HepG2 (cell line): ENCODE measurements around the gene NUDT15. TPM values are rescaled to one million over a fixed set of nuclear protein-coding genes. Genes with fewer than 3 reads are reported as not detected.
A peak's percentile ranks its signal among the peaks of the same experiment; 100 is the strongest.

Experiments used
- AFF4 ChIP-seq: sonication (generic); formaldehyde crosslinking; IDR thresholded peaks from 2 replicates; pipeline ENCODE4 v1.4.0; 2020; ENCODE audit warnings: missing genetic modification reagents
- DMAP1 ChIP-seq: IDR thresholded peaks from 2 replicates; pipeline ENCODE4 v1.6.1; 2016
- FOXO1 ChIP-seq: sonication (generic); formaldehyde crosslinking; IDR thresholded peaks from 2 replicates; pipeline ENCODE4 v1.4.0; 2020; ENCODE audit warnings: missing genetic modification reagents
- GATA4 ChIP-seq: sonication (generic); IDR thresholded peaks from 2 replicates; pipeline ENCODE4 v1.6.1; 2016; ENCODE audit warnings: antibody characterized with exemption, low read depth, borderline replicate concordance
- HDAC1 ChIP-seq: sonication (generic); formaldehyde crosslinking; IDR thresholded peaks from 2 replicates; pipeline ENCODE4 v1.5.1; 2020; ENCODE audit warnings: mild to moderate bottlenecking, missing genetic modification reagents
- HMGA1 ChIP-seq: sonication (generic); formaldehyde crosslinking; conservative IDR thresholded peaks from 2 replicates; pipeline ENCODE4 v1.4.0; 2020; ENCODE audit warnings: missing genetic modification reagents
- IRX3 ChIP-seq: sonication (generic); formaldehyde crosslinking; IDR thresholded peaks from 2 replicates; pipeline ENCODE4 v1.8.1; 2023; ENCODE audit warnings: mild to moderate bottlenecking, low read depth, missing genetic modification reagents, borderline replicate concordance
- KLF16 ChIP-seq, 2 experiments: sonication (generic) in 1 of 2; formaldehyde crosslinking in 1 of 2; IDR thresholded peaks; 2 replicates each; pipeline versions ENCODE4 v1.6.1 to v1.8.0; 2016 to 2023; ENCODE audit warnings: missing genetic modification reagents in 2 of 2, missing compliant biosample characterization in 1 of 2
- MTF2 ChIP-seq: sonication (generic); formaldehyde crosslinking; IDR thresholded peaks from 2 replicates; pipeline ENCODE4 v1.5.0; 2020; ENCODE audit warnings: missing genetic modification reagents, borderline replicate concordance
- NCOA2 ChIP-seq: sonication (generic); formaldehyde crosslinking; IDR thresholded peaks from 2 replicates; pipeline ENCODE4 v1.8.0; 2022; ENCODE audit warnings: inconsistent platforms
- NFE2L1 ChIP-seq: sonication (generic); formaldehyde crosslinking; IDR thresholded peaks from 2 replicates; pipeline ENCODE4 v1.4.0; 2020; ENCODE audit warnings: missing genetic modification reagents, mild to moderate bottlenecking, borderline replicate concordance
- NFE2L2 ChIP-seq: fragments of 150-350 bp; IDR thresholded peaks from 2 replicates; pipeline ENCODE4 v1.6.1; 2014; ENCODE audit warnings: low read length
- POLR2AphosphoS5 ChIP-seq: IDR thresholded peaks from 2 replicates; pipeline ENCODE4 v1.6.1; 2012; ENCODE audit warnings: low read depth, low read length
- RARG ChIP-seq: sonication (generic); formaldehyde crosslinking; IDR thresholded peaks from 2 replicates; pipeline ENCODE4 v1.4.0; 2020; ENCODE audit warnings: low read depth, mild to moderate bottlenecking, missing genetic modification reagents
- U2AF1 ChIP-seq: fragments of 200-400 bp; formaldehyde crosslinking; optimal IDR thresholded peaks from 2 replicates; pipeline ENCODE3; 2017; ENCODE audit warnings: mild to moderate bottlenecking, low read depth, low read length
- YY1 ChIP-seq: IDR thresholded peaks from 2 replicates; pipeline ENCODE4 v1.6.1; 2011; ENCODE audit warnings: low read length, low read depth, moderate library complexity, mild to moderate bottlenecking; ENCODE audit not compliant: insufficient read depth, insufficient replicate concordance
- ZFYVE20 ChIP-seq: sonication (generic); formaldehyde crosslinking; IDR thresholded peaks from 2 replicates; pipeline ENCODE4 v1.8.0; 2023; ENCODE audit warnings: low read depth, mild to moderate bottlenecking, moderate library complexity, missing genetic modification reagents, borderline replicate concordance
- ZNF124 ChIP-seq: sonication (generic); formaldehyde crosslinking; IDR thresholded peaks from 2 replicates; pipeline ENCODE4 v1.4.0; 2020; ENCODE audit warnings: missing genetic modification reagents
- ZNF569 ChIP-seq: sonication (generic); formaldehyde crosslinking; IDR thresholded peaks from 2 replicates; pipeline ENCODE4 v1.5.0; 2020; ENCODE audit warnings: mild to moderate bottlenecking, missing genetic modification reagents, moderate library complexity, borderline replicate concordance
- ZNF737 ChIP-seq: sonication (generic); formaldehyde crosslinking; IDR thresholded peaks from 2 replicates; pipeline ENCODE4 v1.5.0; 2020; ENCODE audit warnings: missing genetic modification reagents, mild to moderate bottlenecking, borderline replicate concordance
- ZNF792 ChIP-seq: IDR thresholded peaks from 2 replicates; pipeline ENCODE4 v1.6.1; 2016
- ZNF891 ChIP-seq: sonication (generic); formaldehyde crosslinking; IDR thresholded peaks from 2 replicates; pipeline ENCODE4 v1.5.0; 2020; ENCODE audit warnings: mild to moderate bottlenecking, missing genetic modification reagents
- polyA plus RNA-seq, 8 experiments: library from polyadenylated mRNA; depleted of rRNA in 3 of 8; stranded (reverse) in 7 of 8; unstranded in 1 of 8; fragments of >200 nt; fragmentation: Illumina TruSeq in 4 of 8; extraction: Trizol in 4 of 8; gene quantifications; 2 replicates each; pipeline versions ENCODE4 v1.2.1 to v1.2.3, GENCODE V29; 2011 to 2016; ENCODE audit warnings: low read depth in 4 of 8, missing spikeins in 1 of 8, mixed read lengths in 1 of 8; ENCODE audit not compliant: insufficient read depth in 1 of 8
- total RNA-seq, 5 experiments: library from RNA; depleted of rRNA; stranded (reverse); fragments of >200 nt; fragmentation: Illumina TruSeq; extraction: Trizol; gene quantifications; 2 replicates each; pipeline ENCODE4 v1.2.3, GENCODE V29; 2016; ENCODE audit warnings: low read depth in 1 of 5
- TF ChIP-seq, protein P1 (sequence below): sonication (generic); formaldehyde crosslinking; IDR thresholded peaks from 2 replicates; pipeline ENCODE4 v1.8.1; 2023; ENCODE audit warnings: missing genetic modification reagents, inconsistent platforms, borderline replicate concordance
- TF ChIP-seq, protein P2 (sequence below): sonication (generic); formaldehyde crosslinking; IDR thresholded peaks from 2 replicates; pipeline ENCODE4 v1.8.1; 2023; ENCODE audit warnings: mild to moderate bottlenecking, missing genetic modification reagents

The NUDT15 gene
- total and polyA plus RNA-seq, 2 of the 13 experiments (the other 11 are each of a cell fraction or from before 2014, with no cell fraction given): 21.3 to 47.3 TPM

- TF ChIP-seq AFF4 (CRISPR knock-in tag): 0 out of 2 replicates have a peak, but pooled peaks have one; percentile 52
- peak; percentile 81 for TF ChIP-seq ZNF792
- TF ChIP-seq IRX3 (CRISPR knock-in tag): 0 out of 2 replicates have a peak, but pooled peaks have one; percentile 30
- no peak for TF ChIP-seq ZNF737
- TF ChIP-seq FOXO1 (CRISPR knock-in tag): peak; percentile 27
- no peak for TF ChIP-seq RARG (CRISPR knock-in tag)
- peak; percentile 98 for TF ChIP-seq DMAP1 (CRISPR knock-in tag)
- TF ChIP-seq, protein P1, sequence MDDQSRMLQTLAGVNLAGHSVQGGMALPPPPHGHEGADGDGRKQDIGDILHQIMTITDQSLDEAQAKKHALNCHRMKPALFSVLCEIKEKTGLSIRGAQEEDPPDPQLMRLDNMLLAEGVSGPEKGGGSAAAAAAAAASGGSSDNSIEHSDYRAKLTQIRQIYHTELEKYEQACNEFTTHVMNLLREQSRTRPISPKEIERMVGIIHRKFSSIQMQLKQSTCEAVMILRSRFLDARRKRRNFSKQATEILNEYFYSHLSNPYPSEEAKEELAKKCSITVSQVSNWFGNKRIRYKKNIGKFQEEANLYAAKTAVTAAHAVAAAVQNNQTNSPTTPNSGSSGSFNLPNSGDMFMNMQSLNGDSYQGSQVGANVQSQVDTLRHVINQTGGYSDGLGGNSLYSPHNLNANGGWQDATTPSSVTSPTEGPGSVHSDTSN (CRISPR knock-in tag): no peak
- TF ChIP-seq ZNF124 (CRISPR knock-in tag): no peak
- peak; percentile 100 for TF ChIP-seq HDAC1 (CRISPR knock-in tag)
- TF ChIP-seq U2AF1: peak; percentile 63
- peak; percentile 45; the same call in 1 of the 2 replicates for TF ChIP-seq NCOA2 (CRISPR knock-in tag)
- peak; percentile 93 for TF ChIP-seq ZNF891 (CRISPR knock-in tag)
- peak; percentile 92; the same call in 1 of the 2 replicates for TF ChIP-seq POLR2AphosphoS5
- TF ChIP-seq, protein P2, sequence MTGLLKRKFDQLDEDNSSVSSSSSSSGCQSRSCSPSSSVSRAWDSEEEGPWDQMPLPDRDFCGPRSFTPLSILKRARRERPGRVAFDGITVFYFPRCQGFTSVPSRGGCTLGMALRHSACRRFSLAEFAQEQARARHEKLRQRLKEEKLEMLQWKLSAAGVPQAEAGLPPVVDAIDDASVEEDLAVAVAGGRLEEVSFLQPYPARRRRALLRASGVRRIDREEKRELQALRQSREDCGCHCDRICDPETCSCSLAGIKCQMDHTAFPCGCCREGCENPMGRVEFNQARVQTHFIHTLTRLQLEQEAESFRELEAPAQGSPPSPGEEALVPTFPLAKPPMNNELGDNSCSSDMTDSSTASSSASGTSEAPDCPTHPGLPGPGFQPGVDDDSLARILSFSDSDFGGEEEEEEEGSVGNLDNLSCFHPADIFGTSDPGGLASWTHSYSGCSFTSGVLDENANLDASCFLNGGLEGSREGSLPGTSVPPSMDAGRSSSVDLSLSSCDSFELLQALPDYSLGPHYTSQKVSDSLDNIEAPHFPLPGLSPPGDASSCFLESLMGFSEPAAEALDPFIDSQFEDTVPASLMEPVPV: peak; percentile 92; the same call in 1 of the 2 replicates
- peak; percentile 84; the same call in 1 of the 2 replicates for TF ChIP-seq ZNF569
- TF ChIP-seq NFE2L1 (CRISPR knock-in tag): 0 out of 2 replicates have a peak, but pooled peaks have one; percentile 28
- TF ChIP-seq ZFYVE20 (CRISPR knock-in tag): peak; percentile 53; the same call in 1 of the 2 replicates
- TF ChIP-seq NFE2L2: no peak
- TF ChIP-seq HMGA1 (CRISPR knock-in tag): no peak
- TF ChIP-seq GATA4: no peak
- TF ChIP-seq YY1: peak; percentile 74
- peak in 1 of 2 experiments; percentile 87; a peak in 2 of 4 replicates for TF ChIP-seq KLF16 (CRISPR knock-in tag; IDR thresholded peaks at IDR 0.05)
- 0 out of 2 replicates have a peak, but pooled peaks have one; percentile 1 for TF ChIP-seq MTF2
Measured at GRCh38 chr13:48037346-48038173, at the start of gene NUDT15 (continued).
